Natural killer cell (primary cell): ENCODE data around the gene YARS1. TPM values are rescaled to one million over a fixed set of nuclear protein-coding genes. Genes with fewer than 3 reads are reported as not detected.

Experiments
- ATAC-seq, 3 donors: fragments of 150-1000 bp in 2 of 3; fragments of 200-7000 bp in 1 of 3; cut with Tn5 transposase; 1 replicate in 1 of 3; 2 replicates in 2 of 3; pipeline ENCODE4 v1.10.0; 2021; ENCODE audit warnings: mild to moderate bottlenecking in 2 of 3, moderate library complexity in 2 of 3
- DNase-seq, 2 donors: peaks; one replicate each; pipeline versions ENCODE4 v3.0.0 to v3.0.0-alpha.2; 2013 to 2021; ENCODE audit warnings: mixed read lengths in 1 of 2
- H3K27ac ChIP-seq: one replicate; pipeline ENCODE4 v1.5.1; 2013; ENCODE audit warnings: mild to moderate bottlenecking, low read length
- H3K27me3 ChIP-seq: one replicate; pipeline ENCODE4 v1.6.1; 2013; ENCODE audit warnings: low read length; ENCODE audit not compliant: control insufficient read depth, insufficient read depth
- H3K36me3 ChIP-seq: one replicate; pipeline ENCODE4 v1.6.1; 2013; ENCODE audit warnings: low read length; ENCODE audit not compliant: control insufficient read depth, insufficient read depth
- H3K4me1 ChIP-seq: one replicate; pipeline ENCODE4 v1.6.1; 2013; ENCODE audit warnings: low read length; ENCODE audit not compliant: control insufficient read depth, insufficient read depth
- H3K4me3 ChIP-seq: one replicate; pipeline ENCODE4 v1.5.1; 2013; ENCODE audit warnings: low read length
- H3K9me3 ChIP-seq: one replicate; pipeline ENCODE4 v1.6.1; 2013; ENCODE audit warnings: low read length; ENCODE audit not compliant: control insufficient read depth, insufficient read depth
- H3K27ac Mint-ChIP-seq, 2 donors: one replicate each; pipeline ENCODE4 v1.8.0; 2022; ENCODE audit warnings: mild to moderate bottlenecking in 2 of 2, mixed read lengths in 2 of 2, moderate library complexity in 1 of 2
- H3K27me3 Mint-ChIP-seq, 2 donors: one replicate each; pipeline ENCODE4 v1.8.0; 2022; ENCODE audit warnings: low read depth in 2 of 2, mixed read lengths in 2 of 2
- H3K36me3 Mint-ChIP-seq: one replicate; pipeline ENCODE4 v1.8.0; 2022; ENCODE audit warnings: mixed read lengths
- H3K4me1 Mint-ChIP-seq, 2 donors: one replicate each; pipeline ENCODE4 v1.8.0; 2022; ENCODE audit warnings: mixed read lengths in 2 of 2
- H3K4me3 Mint-ChIP-seq: one replicate; pipeline ENCODE4 v1.8.0; 2022; ENCODE audit warnings: mild to moderate bottlenecking, moderate library complexity, mixed read lengths
- H3K9me3 Mint-ChIP-seq, 2 donors: one replicate each; pipeline ENCODE4 v1.8.0; 2022; ENCODE audit warnings: mixed read lengths in 2 of 2
- WGBS: methylation state at CpG from one replicate; pipeline ENCODE4 v1.1.7; 2013; ENCODE audit warnings: missing lambda C conversion rate; ENCODE audit not compliant: insufficient coverage; 5-methylcytosine and 5-hydroxymethylcytosine counted together
- intact Hi-C: fragments of 100-400 bp; cut with micrococcal nuclease; formaldehyde crosslinking; loops from one replicate; pipeline ENCODE4 v1.14.2; 2022
- total RNA-seq, 4 donors: library from RNA; stranded (reverse); fragments of 120-200 nt in 1 of 4; gene quantifications; one replicate each; pipeline versions ENCODE4 v1.2.3 to v1.2.4, GENCODE V29; 2013 to 2022
- TF ChIP-seq, protein P1 (sequence below): fragments of 200-600 bp; IDR thresholded peaks from one replicate; pipeline ENCODE4 v1.8.0; 2022; ENCODE audit warnings: antibody characterized with exemption

The YARS1 gene
- total RNA-seq, 3 donors from 2014 or later (not counting 1 experiment from before 2014, with no cell fraction given), result 163 to 223 (median 197) TPM

DNA sequence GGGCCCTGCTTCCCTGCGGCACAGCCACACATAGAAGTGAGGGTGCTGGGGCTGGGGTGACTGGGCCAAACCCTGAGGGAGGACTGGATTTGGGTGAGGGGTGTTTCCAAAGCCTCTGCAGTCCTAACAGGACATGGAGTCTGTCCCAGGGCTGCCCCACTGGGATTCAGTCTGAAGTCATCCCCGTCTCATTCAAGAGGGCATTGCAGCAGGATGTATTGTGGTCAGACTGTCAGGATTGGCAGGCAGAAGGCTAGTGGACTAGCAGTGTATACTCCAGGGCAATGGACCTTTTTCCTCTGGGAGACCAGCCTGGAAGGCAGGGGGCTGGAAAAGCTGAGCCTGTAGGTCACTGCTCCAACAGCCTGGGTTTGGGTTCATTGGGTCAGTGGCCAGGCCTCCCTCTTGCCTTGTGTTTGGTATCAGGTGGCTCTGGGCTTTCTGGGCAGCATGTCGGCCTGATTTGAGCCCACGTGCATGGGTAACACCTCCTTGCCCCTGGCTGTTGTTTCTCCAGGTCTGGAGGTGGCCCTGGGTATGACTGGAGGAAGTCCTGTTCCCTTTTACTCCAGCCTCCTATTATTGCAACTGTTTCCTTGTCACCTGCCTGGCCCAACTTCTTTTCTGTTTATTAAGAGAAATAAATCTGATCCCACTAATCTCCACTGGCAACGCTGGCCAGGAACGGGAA, 73.6 kb downstream of the YARS1 start:
- 74% methylated on average over 4 of the region's 6 CpGs for WGBS
- TF ChIP-seq, protein P1, sequence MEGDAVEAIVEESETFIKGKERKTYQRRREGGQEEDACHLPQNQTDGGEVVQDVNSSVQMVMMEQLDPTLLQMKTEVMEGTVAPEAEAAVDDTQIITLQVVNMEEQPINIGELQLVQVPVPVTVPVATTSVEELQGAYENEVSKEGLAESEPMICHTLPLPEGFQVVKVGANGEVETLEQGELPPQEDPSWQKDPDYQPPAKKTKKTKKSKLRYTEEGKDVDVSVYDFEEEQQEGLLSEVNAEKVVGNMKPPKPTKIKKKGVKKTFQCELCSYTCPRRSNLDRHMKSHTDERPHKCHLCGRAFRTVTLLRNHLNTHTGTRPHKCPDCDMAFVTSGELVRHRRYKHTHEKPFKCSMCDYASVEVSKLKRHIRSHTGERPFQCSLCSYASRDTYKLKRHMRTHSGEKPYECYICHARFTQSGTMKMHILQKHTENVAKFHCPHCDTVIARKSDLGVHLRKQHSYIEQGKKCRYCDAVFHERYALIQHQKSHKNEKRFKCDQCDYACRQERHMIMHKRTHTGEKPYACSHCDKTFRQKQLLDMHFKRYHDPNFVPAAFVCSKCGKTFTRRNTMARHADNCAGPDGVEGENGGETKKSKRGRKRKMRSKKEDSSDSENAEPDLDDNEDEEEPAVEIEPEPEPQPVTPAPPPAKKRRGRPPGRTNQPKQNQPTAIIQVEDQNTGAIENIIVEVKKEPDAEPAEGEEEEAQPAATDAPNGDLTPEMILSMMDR, result no peak
- no peak overlapping the region for H3K27ac ChIP-seq
- no peaks in the 10 kb centered on the region for H3K9me3 ChIP-seq
- intact Hi-C loops, result no loop called here
- no peak overlapping the region for H3K4me3 ChIP-seq
- no peaks in the 10 kb centered on the region for H3K36me3 Mint-ChIP-seq
- H3K4me3 Mint-ChIP-seq, result peak overlapping the region; percentile 67
- H3K27me3 Mint-ChIP-seq, result no peaks in the 10 kb centered on the region
- H3K4me1 ChIP-seq, result peaks cover 14% of the 10 kb centered on the region
- DNase-seq, result no peak
- H3K9me3 Mint-ChIP-seq, result no peaks in the 10 kb centered on the region
- ATAC-seq, result no peak
- no peaks in the 10 kb centered on the region for H3K4me1 Mint-ChIP-seq
- H3K27ac Mint-ChIP-seq, result no peak overlapping the region
- no peaks in the 10 kb centered on the region for H3K36me3 ChIP-seq
- H3K27me3 ChIP-seq, result peaks cover 7% of the 10 kb centered on the region

DNA sequence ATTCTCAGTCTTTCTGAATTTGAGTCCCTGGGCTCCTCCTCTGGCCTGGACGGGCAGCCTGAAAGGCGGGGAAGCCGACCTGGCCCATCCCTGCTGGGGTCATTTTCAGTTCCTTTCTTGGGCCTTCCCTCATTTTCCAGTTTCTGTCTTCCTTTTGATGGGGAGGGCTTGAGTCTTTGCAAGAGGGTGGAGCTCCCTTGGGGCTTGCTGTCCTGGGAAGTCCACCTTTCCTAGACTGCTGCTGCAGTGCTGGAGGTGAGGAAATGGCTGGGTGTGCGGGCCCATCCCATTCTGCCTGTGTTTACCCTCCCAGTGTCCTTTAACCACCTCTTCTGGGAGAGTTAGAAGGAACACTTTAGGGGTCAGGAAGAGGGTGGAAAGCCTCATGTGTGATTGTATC, 74.2 kb downstream of the YARS1 start:
- Mint-ChIP-seq H3K4me3 (peak overlapping the region; percentile 67), H3K27ac (peak overlapping the region in 1 of 2 donors; percentile 48), H3K9me3 (no peaks in the 10 kb centered on the region), H3K36me3 (no peaks in the 10 kb centered on the region), H3K27me3 (no peaks in the 10 kb centered on the region), H3K4me1 (no peaks in the 10 kb centered on the region)
- DNase-seq (no peak), ATAC-seq (no peak)
- no peaks in the 10 kb centered on the region for H3K9me3 ChIP-seq
- no peak overlapping the region for H3K4me3 ChIP-seq
- no peak overlapping the region for H3K27ac ChIP-seq
- 89% methylated on average over 4 of the region's 4 CpGs for WGBS
- intact Hi-C loops, result no loop called here
- H3K4me1 ChIP-seq, result peaks cover 14% of the 10 kb centered on the region
- TF ChIP-seq, protein P1, result no peak
- peaks cover 7% of the 10 kb centered on the region for H3K27me3 ChIP-seq
- no peaks in the 10 kb centered on the region for H3K36me3 ChIP-seq

DNA sequence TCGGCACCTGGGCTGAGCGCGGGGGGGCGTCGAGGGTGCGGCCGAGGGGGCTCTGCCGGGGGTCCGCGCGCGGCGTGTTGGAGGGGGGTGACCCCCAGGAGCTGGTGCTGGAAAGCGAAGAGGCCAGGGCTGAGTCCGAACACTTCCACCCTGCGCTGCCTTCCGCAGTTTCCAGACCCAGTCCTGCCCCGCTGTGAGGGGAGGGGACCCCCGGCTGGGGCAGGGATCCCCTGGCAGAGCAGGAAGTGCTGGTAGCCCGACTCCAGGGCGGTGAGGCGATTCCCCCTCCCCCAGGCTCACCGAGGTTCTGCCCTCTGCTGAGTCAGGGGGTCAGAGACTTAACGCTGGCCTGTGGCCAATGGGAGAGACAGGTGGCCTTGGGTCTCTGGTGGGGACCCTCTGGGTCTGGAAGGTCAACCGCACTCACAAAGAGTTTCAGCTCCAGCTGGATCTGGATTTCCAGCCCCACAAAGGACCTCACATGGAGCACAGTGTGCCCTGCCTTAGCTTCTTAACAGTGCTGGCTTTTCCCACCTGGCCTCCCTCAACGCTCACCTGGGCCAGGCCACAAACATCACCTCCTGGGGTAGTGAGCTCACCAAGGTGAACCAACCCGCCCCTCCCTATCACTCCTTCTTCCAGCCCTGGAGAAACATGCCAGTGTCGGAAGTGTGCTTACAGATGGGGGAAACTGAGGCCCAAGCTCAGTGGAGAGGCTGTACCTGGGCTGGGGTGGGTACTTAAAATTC, 74.8 kb downstream of the YARS1 start:
- TF ChIP-seq, protein P1, result no peak
- 17% methylated on average over 26 of the region's 28 CpGs for WGBS
- Histone ChIP-seq H3K27me3 (peaks cover 7% of the 10 kb centered on the region), H3K4me3 (no peak overlapping the region), H3K36me3 (no peaks in the 10 kb centered on the region), H3K9me3 (no peaks in the 10 kb centered on the region), H3K4me1 (peaks cover 14% of the 10 kb centered on the region), H3K27ac (no peak overlapping the region)
- Mint-ChIP-seq H3K36me3 (no peaks in the 10 kb centered on the region), H3K27me3 (no peaks in the 10 kb centered on the region), H3K9me3 (no peaks in the 10 kb centered on the region), H3K4me1 (no peaks in the 10 kb centered on the region), H3K27ac (peak overlapping the region in 1 of 2 donors; percentile 48), H3K4me3 (peak overlapping the region; percentile 67)
- DNase-seq (no peak), ATAC-seq (peak in 2 of 3 donors; percentile 19 to 24)
- intact Hi-C loops, result no loop called here
